SK-N-SH (cell line): ENCODE measurements around the gene TCFL5. TPM values are rescaled to one million over a fixed set of nuclear protein-coding genes. Genes with fewer than 3 reads are reported as not detected.

Experiments used
- CTCF ChIA-PET: fragments of 300-600, 350-600 bp; formaldehyde crosslinking; extraction: SDS; loops from one replicate; lab custom pipeline; 2021; lab: Yijun Ruan, JAX
- POLR2A ChIA-PET: fragments of 350-600 bp; sonication (Branson Sonifier 250); formaldehyde crosslinking; extraction: SDS; loops from one replicate; lab custom pipeline; 2020; ENCODE audit warnings: antibody characterized with exemption, inconsistent platforms; lab: Yijun Ruan, JAX
- DNase-seq: peaks from one replicate; pipeline ENCODE4 v3.0.0; 2012
- H2AFZ ChIP-seq: fragments of 200-600 bp; sonication (generic); 2 replicates; pipeline ENCODE4 v1.8.1; 2016; ENCODE audit warnings: antibody characterized with exemption, mild to moderate bottlenecking, low read depth
- H3F3A ChIP-seq: fragments of 200-600 bp; sonication (generic); replicated peaks from 2 replicates; pipeline ENCODE3; 2016; ENCODE audit warnings: antibody characterized with exemption, mild to moderate bottlenecking; ENCODE audit not compliant: insufficient read depth
- H3K27ac ChIP-seq, 2 experiments: fragments of 200-500 bp in 1 of 2; fragments of 200-600 bp in 1 of 2; sonication (Bioruptor generic) in 1 of 2; sonication (generic), shearing (Covaris generic) in 1 of 2; 2 replicates each; pipeline versions ENCODE4 v1.5.1 to v1.6.1; 2014 to 2016; ENCODE audit warnings: low read depth in 2 of 2, inconsistent platforms in 1 of 2, low read length in 1 of 2, mild to moderate bottlenecking in 1 of 2, mixed read lengths in 1 of 2
- H3K27me3 ChIP-seq: fragments of 200-600 bp; sonication (generic), shearing (Covaris generic); 2 replicates; pipeline ENCODE4 v1.6.1; 2016; ENCODE audit warnings: mixed run types; ENCODE audit not compliant: insufficient read depth
- H3K36me3 ChIP-seq, 2 experiments: fragments of 200-500 bp in 1 of 2; fragments of 200-600 bp in 1 of 2; sonication (Bioruptor generic) in 1 of 2; sonication (generic) in 1 of 2; replicated peaks in 1 of 2; 2 replicates each; pipeline versions ENCODE3 to v1.5.1; 2014 to 2016; ENCODE audit warnings: low read length in 1 of 2, mild to moderate bottlenecking in 1 of 2; ENCODE audit not compliant: insufficient read depth in 2 of 2, control insufficient read depth in 1 of 2
- H3K4me1 ChIP-seq, 2 experiments: fragments of 200-500 bp in 1 of 2; fragments of 200-600 bp in 1 of 2; sonication (Bioruptor generic) in 1 of 2; sonication (generic), shearing (Covaris generic) in 1 of 2; 2 replicates each; pipeline versions ENCODE4 v1.5.1 to v1.6.1; 2014 to 2016; ENCODE audit warnings: low read depth in 1 of 2, low read length in 1 of 2, mixed run types in 1 of 2; ENCODE audit not compliant: insufficient read depth in 2 of 2, control insufficient read depth in 1 of 2
- H3K4me2 ChIP-seq: fragments of 200-600 bp; sonication (generic), shearing (Covaris generic); 2 replicates; pipeline ENCODE4 v1.6.1; 2017; ENCODE audit warnings: mixed run types
- H3K4me3 ChIP-seq, 2 experiments: fragments of 200-500 bp in 1 of 2; fragments of 200-600 bp in 1 of 2; sonication (Bioruptor generic) in 1 of 2; sonication (generic), shearing (Covaris generic) in 1 of 2; 2 replicates each; pipeline versions ENCODE4 v1.5.1 to v1.8.1; 2014 to 2016; ENCODE audit warnings: low read depth in 2 of 2, inconsistent platforms in 1 of 2, low read length in 1 of 2, mild to moderate bottlenecking in 1 of 2, mixed read lengths in 1 of 2, moderate library complexity in 1 of 2
- H3K79me2 ChIP-seq: fragments of 200-600 bp; sonication (generic); 2 replicates; pipeline ENCODE4 v1.8.1; 2017; ENCODE audit warnings: mild to moderate bottlenecking; ENCODE audit not compliant: insufficient read depth
- H3K9ac ChIP-seq: fragments of 200-600 bp; sonication (generic); 2 replicates; pipeline ENCODE4 v1.6.1; 2017; ENCODE audit warnings: mixed run types
- H3K9me2 ChIP-seq: fragments of 200-600 bp; sonication (generic); 2 replicates; pipeline ENCODE4 v1.6.1; 2017; ENCODE audit warnings: mixed run types
- H3K9me3 ChIP-seq: fragments of 200-600 bp; sonication (generic); 2 replicates; pipeline ENCODE4 v1.6.1; 2017; ENCODE audit warnings: mixed run types, mild to moderate bottlenecking, moderate library complexity
- H4K20me1 ChIP-seq: fragments of 200-600 bp; sonication (generic); 2 replicates; pipeline ENCODE4 v1.6.1; 2017; ENCODE audit warnings: mild to moderate bottlenecking, mixed run types; ENCODE audit not compliant: insufficient read depth
- CHD2 ChIP-seq: fragments of 150-350 bp; IDR thresholded peaks from 2 replicates; pipeline ENCODE4 v1.6.1; 2018; ENCODE audit warnings: low read length; ENCODE audit not compliant: partially characterized antibody
- ELF1 ChIP-seq: IDR thresholded peaks from 2 replicates; pipeline ENCODE4 v1.4.0; 2012
- JUND ChIP-seq: IDR thresholded peaks from 2 replicates; pipeline ENCODE4 v1.4.0; 2012
- MXI1 ChIP-seq: IDR thresholded peaks from 2 replicates; pipeline ENCODE4 v1.6.1; 2012; ENCODE audit warnings: mild to moderate bottlenecking, low read depth, low read length, improper control_type of control experiment
- NFIC ChIP-seq: IDR thresholded peaks from 2 replicates; pipeline ENCODE4 v1.4.0; 2012; ENCODE audit warnings: borderline replicate concordance
- POLR2AphosphoS5 ChIP-seq: IDR thresholded peaks from 2 replicates; pipeline ENCODE4 v1.6.1; 2012; ENCODE audit warnings: low read depth, low read length
- RAD21 ChIP-seq: IDR thresholded peaks from 2 replicates; pipeline ENCODE4 v1.6.1; 2012; ENCODE audit warnings: mild to moderate bottlenecking, low read length
- RCOR1 ChIP-seq: fragments of 150-350 bp; IDR thresholded peaks from 2 replicates; pipeline ENCODE4 v1.6.1; 2017; ENCODE audit warnings: antibody characterized with exemption, low read length
- RFX5 ChIP-seq: IDR thresholded peaks from 2 replicates; pipeline ENCODE4 v1.6.1; 2012; ENCODE audit warnings: mild to moderate bottlenecking, improper control_type of control experiment, low read length
- SIN3A ChIP-seq: IDR thresholded peaks from 2 replicates; pipeline ENCODE4 v1.6.1; 2012; ENCODE audit warnings: low read depth, mild to moderate bottlenecking, low read length, moderate library complexity, borderline replicate concordance
- SMC3 ChIP-seq: IDR thresholded peaks from 2 replicates; pipeline ENCODE4 v1.6.1; 2012; ENCODE audit warnings: low read depth, low read length, improper control_type of control experiment
- TEAD4 ChIP-seq: IDR thresholded peaks from 2 replicates; pipeline ENCODE4 v1.4.0; 2012; ENCODE audit warnings: mild to moderate bottlenecking, borderline replicate concordance; ENCODE audit not compliant: insufficient read depth
- WGBS: methylation state at CpG from one replicate; pipeline ENCODE4 v1.1.6; 2017; ENCODE audit warnings: low lambda C conversion rate; 5-methylcytosine and 5-hydroxymethylcytosine counted together
- polyA plus RNA-seq, 3 experiments: library from polyadenylated mRNA; depleted of rRNA; stranded (reverse); fragments of >200 nt; gene quantifications; 2 replicates each; pipeline ENCODE4 v1.2.3, GENCODE V29; 2012
- TF ChIP-seq, protein P1 (sequence below): fragments of 150-350 bp; IDR thresholded peaks from 2 replicates; pipeline ENCODE4 v1.6.1; 2017; ENCODE audit warnings: antibody characterized with exemption, low read length, low read depth, borderline replicate concordance
- TF ChIP-seq, protein P2 (sequence below): fragments of 200-600 bp; sonication (generic); IDR thresholded peaks from 2 replicates; pipeline ENCODE4 v1.6.1; 2017; ENCODE audit warnings: antibody characterized with exemption, mild to moderate bottlenecking, moderate library complexity
- TF ChIP-seq, protein P3 (sequence below): IDR thresholded peaks from 2 replicates; pipeline ENCODE4 v1.4.0; 2012; ENCODE audit warnings: low read depth, borderline replicate concordance

TCFL5 gene
- polyA plus RNA-seq, 1 of the 3 experiments (the other 2 are of a cell fraction): 10.1 TPM

DNA sequence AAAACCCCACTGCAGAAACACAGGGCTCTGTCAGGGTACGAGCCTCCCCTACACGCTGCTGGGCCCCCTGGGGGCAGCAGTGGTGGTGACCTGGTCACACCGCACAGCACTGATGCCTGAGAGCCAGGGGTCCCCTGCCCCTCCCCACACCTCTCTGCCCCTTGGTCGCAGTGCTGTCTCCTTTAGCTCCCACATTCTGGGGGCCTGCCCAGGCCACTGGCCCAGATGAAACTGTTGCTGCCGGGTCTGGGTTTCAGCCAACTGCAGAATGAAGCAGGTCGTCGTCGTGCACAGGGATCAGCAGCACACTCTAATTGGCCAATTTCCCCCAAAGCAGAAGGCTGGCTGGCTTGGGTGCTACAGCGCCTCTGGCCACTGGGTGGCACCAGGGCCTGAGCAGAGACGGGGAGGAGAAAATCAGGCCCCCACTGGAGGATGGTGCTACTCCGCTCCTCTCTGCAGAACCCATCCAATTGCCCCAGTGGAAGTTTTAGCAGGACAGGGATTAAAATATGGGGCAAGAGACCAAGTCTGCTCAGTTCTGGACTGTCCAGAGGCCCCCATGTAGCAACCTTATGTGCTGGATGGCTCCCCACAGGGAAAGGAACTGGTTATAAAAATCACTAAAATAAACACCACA is 38.5 kb upstream of the TCFL5 start:
- 16% methylated on average over 5 of the region's 11 CpGs for WGBS
- no peaks in the 10 kb centered on the region for H3K27me3 ChIP-seq
- H3K9me2 ChIP-seq: no peaks in the 10 kb centered on the region
- H4K20me1 ChIP-seq: peaks cover 15% of the 10 kb centered on the region; the same call in 1 of the 2 replicates
- peaks cover 28% of the 10 kb centered on the region; the same call in 1 of the 2 replicates for H3K79me2 ChIP-seq
- no peak overlapping the region for H3K9ac ChIP-seq
- TF ChIP-seq, protein P1, sequence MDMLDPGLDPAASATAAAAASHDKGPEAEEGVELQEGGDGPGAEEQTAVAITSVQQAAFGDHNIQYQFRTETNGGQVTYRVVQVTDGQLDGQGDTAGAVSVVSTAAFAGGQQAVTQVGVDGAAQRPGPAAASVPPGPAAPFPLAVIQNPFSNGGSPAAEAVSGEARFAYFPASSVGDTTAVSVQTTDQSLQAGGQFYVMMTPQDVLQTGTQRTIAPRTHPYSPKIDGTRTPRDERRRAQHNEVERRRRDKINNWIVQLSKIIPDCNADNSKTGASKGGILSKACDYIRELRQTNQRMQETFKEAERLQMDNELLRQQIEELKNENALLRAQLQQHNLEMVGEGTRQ: no peak
- no peak for TF ChIP-seq NFIC
- TF ChIP-seq SIN3A: peak; percentile 37; the same call in 1 of the 2 replicates
- TF ChIP-seq POLR2AphosphoS5: peak; percentile 32; the same call in 1 of the 2 replicates
- TF ChIP-seq CHD2: peak; percentile 19
- peak; percentile 76 for TF ChIP-seq RAD21
- 0 out of 2 replicates have a peak, but pooled peaks have one; percentile 21 for TF ChIP-seq MXI1
- TF ChIP-seq RCOR1: peak; percentile 37; the same call in 1 of the 2 replicates
- no peak for TF ChIP-seq TEAD4
- TF ChIP-seq, protein P2, sequence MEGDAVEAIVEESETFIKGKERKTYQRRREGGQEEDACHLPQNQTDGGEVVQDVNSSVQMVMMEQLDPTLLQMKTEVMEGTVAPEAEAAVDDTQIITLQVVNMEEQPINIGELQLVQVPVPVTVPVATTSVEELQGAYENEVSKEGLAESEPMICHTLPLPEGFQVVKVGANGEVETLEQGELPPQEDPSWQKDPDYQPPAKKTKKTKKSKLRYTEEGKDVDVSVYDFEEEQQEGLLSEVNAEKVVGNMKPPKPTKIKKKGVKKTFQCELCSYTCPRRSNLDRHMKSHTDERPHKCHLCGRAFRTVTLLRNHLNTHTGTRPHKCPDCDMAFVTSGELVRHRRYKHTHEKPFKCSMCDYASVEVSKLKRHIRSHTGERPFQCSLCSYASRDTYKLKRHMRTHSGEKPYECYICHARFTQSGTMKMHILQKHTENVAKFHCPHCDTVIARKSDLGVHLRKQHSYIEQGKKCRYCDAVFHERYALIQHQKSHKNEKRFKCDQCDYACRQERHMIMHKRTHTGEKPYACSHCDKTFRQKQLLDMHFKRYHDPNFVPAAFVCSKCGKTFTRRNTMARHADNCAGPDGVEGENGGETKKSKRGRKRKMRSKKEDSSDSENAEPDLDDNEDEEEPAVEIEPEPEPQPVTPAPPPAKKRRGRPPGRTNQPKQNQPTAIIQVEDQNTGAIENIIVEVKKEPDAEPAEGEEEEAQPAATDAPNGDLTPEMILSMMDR: peak; percentile 77
- TF ChIP-seq SMC3: peak; percentile 76
- TF ChIP-seq, protein P3, sequence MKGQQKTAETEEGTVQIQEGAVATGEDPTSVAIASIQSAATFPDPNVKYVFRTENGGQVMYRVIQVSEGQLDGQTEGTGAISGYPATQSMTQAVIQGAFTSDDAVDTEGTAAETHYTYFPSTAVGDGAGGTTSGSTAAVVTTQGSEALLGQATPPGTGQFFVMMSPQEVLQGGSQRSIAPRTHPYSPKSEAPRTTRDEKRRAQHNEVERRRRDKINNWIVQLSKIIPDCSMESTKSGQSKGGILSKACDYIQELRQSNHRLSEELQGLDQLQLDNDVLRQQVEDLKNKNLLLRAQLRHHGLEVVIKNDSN: no peak
- TF ChIP-seq RFX5: 0 out of 2 replicates have a peak, but pooled peaks have one; percentile 33
- no peak for TF ChIP-seq ELF1
- TF ChIP-seq JUND: no peak
- H3K9me3 ChIP-seq: no peaks in the 10 kb centered on the region
- no peak overlapping the region for H3K4me2 ChIP-seq
- no peak overlapping the region for H2AFZ ChIP-seq
- ChIA-PET POLR2A (no interaction called here), CTCF (interaction anchor here (0.6 to 9.8 kb wide), 25 partner anchors 12 to 335 kb away, joined by 3 to 181 read pairs (median 5); partner anchors contain the start of genes DIDO1 and GID8)
- peak; percentile 94 for DNase-seq
- H3K4me1 ChIP-seq: peaks cover 4 to 15% of the 10 kb centered on the region in 2 experiments; a peak in 2 of 4 replicates
- no peak overlapping the region; a peak in 1 of 4 replicates for H3K4me3 ChIP-seq
- peaks cover 22% of the 10 kb centered on the region for H3F3A ChIP-seq
- H3K27ac ChIP-seq: peak overlapping the region; percentile 13 to 39; a peak in 2 of 4 replicates
- peaks cover 29 to 67% of the 10 kb centered on the region in 2 experiments for H3K36me3 ChIP-seq
